Stimulated activated memory B cell treated with anti-CD40 and anti-IgM and Interleukin-4, amounts not matched to agents 10 μg/mL and 1 μg/mL and 100 μg/mL, for 72 hours (primary cell): ENCODE results near the gene CLCN2.
A peak's percentile ranks its signal among the peaks of the same experiment; 100 is the strongest.

ENCODE experiments used
- ATAC-seq: fragments of 150-1000 bp; cut with Tn5 transposase; 2 replicates; pipeline ENCODE4 v1.10.0; 2021
- H3K27ac Mint-ChIP-seq: one replicate; pipeline ENCODE4 v1.8.0; 2022; ENCODE audit warnings: mild to moderate bottlenecking, mixed read lengths
- H3K27me3 Mint-ChIP-seq: one replicate; pipeline ENCODE4 v1.8.0; 2022; ENCODE audit warnings: mixed read lengths
- H3K36me3 Mint-ChIP-seq: one replicate; pipeline ENCODE4 v1.8.0; 2022; ENCODE audit warnings: mixed read lengths
- H3K4me1 Mint-ChIP-seq: one replicate; pipeline ENCODE4 v1.8.0; 2022; ENCODE audit warnings: mixed read lengths
- H3K4me3 Mint-ChIP-seq: one replicate; pipeline ENCODE4 v1.8.0; 2022; ENCODE audit warnings: mild to moderate bottlenecking, moderate library complexity, mixed read lengths
- H3K9me3 Mint-ChIP-seq: one replicate; pipeline ENCODE4 v1.8.0; 2022; ENCODE audit warnings: mixed read lengths

Gene CLCN2

DNA sequence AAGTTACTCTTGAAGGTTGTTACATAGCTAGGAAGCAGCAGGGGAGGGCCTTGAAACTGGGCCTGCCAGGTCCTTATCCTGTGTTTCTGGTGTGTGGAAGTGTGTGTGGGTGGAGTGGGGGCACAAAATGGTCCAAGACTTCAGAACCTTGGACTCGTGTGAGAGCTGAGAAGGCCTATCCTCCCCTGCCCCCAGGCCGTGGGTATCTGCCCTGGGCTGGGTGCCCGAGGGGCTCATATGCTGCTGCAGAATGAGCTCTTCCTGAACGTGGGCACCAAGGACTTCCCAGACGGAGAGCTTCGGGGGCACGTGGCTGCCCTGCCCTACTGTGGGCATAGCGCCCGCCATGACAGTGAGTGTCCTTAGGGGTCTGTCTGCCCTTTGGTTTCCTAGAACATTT, 22.9 kb upstream of the CLCN2 start:
- Mint-ChIP-seq H3K27ac (no peak overlapping the region), H3K36me3 (no peaks in the 10 kb centered on the region), H3K9me3 (no peaks in the 10 kb centered on the region), H3K27me3 (peaks cover 91% of the 10 kb centered on the region), H3K4me3 (no peak overlapping the region), H3K4me1 (peaks cover 14% of the 10 kb centered on the region)
- ATAC-seq = no peak

DNA sequence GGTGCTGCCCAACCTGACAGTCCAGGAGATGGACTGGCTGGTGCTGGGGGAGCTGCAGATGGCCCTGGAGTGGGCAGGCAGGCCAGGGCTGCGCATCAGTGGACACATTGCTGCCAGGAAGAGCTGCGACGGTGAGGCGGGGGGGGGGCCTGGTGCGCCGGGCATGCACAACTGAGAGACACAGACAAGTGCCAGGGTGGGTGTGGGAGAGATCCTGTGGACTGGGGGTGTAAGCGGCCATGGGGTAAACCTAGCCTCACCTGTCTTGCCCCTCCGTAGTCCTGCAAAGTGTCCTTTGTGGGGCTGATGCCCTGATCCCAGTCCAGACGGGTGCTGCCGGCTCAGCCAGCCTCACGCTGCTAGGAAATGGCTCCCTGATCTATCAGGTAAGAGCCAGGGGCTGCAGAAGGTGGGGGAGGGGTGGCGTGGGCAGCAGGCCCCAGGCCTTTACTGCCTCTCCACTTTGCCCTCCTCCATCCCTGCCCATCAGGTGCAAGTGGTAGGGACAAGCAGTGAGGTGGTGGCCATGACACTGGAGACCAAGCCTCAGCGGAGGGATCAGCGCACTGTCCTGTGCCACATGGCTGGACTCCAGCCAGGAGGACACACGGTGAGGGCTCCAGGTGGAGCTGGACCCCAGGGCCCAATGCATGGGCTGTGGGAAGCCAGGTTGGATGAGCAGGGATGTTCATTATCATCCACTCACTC, 21.8 kb upstream of the CLCN2 start:
- Mint-ChIP-seq H3K36me3 (no peaks in the 10 kb centered on the region), H3K27me3 (peaks cover 91% of the 10 kb centered on the region), H3K4me1 (peaks cover 14% of the 10 kb centered on the region), H3K9me3 (no peaks in the 10 kb centered on the region), H3K4me3 (no peak overlapping the region), H3K27ac (no peak overlapping the region)
- ATAC-seq = no peak

DNA sequence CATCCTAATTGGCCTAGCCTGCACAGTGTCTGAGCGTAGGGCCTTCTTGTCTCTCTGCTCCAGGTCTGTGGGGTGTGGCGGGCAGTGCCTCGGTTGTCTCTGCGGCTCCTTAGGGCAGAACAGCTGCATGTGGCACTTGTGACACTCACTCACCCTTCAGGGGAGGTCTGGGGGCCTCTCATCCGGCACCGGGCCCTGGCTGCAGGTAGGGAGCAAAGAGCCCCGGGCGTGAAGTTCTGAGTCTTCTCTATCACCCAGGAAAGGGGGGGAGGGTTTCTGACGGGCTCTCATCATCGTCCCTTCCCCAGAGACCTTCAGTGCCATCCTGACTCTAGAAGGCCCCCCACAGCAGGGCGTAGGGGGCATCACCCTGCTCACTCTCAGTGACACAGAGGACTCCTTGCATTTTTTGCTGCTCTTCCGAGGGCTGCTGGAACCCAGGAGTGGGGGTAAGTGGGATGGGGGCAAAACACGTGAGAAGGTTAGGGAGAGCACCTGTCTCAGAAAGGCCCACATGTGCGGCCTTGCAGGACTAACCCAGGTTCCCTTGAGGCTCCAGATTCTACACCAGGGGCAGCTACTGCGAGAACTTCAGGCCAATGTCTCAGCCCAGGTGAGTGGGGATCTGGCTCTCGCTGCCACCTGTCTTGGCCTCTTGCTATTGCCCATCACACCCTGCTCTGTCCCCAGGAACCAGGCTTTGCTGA, 21.1 kb upstream of the CLCN2 start:
- no peaks in the 10 kb centered on the region for H3K9me3 Mint-ChIP-seq
- peaks cover 14% of the 10 kb centered on the region for H3K4me1 Mint-ChIP-seq
- peaks cover 91% of the 10 kb centered on the region for H3K27me3 Mint-ChIP-seq
- H3K36me3 Mint-ChIP-seq = no peaks in the 10 kb centered on the region
- no peak for ATAC-seq
- no peak overlapping the region for H3K27ac Mint-ChIP-seq
- no peak overlapping the region for H3K4me3 Mint-ChIP-seq

DNA sequence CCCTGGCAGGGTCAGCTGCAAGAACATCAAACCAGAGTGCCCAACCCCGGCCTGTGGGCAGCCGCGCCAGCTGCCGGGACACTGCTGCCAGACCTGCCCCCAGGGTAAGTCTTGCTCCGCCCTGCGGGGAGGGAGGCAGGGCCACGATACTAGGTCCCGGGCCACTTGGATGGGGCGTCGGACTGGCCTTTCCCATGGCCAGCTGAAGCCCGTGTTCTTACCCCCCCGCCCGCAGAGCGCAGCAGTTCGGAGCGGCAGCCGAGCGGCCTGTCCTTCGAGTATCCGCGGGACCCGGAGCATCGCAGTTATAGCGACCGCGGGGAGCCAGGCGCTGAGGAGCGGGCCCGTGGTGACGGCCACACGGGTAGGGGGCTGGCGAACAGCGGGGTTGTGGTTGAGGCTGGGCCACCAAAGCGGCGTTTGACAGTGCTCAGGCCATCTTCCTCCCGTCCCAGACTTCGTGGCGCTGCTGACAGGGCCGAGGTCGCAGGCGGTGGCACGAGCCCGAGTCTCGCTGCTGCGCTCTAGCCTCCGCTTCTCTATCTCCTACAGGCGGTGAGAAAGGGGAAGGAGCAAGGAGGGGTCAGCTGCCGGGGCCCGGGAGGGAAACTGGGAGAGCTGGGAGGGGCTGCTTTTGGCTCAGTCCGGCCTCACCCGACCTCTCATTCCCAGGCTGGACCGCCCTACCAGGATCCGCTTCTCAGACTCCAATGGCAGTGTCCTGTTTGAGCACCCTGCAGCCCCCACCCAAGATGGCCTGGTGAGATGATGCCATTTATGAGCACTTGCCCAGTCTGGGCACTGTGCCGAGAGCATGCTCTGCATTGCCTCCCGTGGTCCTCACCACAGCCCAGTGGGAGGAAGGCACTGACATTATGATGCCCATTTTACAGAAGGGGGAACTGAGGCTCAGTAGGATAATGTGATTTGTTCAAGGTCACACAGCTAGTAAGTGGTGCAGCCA, 20.1 kb upstream of the CLCN2 start:
- H3K4me1 Mint-ChIP-seq = peaks cover 14% of the 10 kb centered on the region

DNA sequence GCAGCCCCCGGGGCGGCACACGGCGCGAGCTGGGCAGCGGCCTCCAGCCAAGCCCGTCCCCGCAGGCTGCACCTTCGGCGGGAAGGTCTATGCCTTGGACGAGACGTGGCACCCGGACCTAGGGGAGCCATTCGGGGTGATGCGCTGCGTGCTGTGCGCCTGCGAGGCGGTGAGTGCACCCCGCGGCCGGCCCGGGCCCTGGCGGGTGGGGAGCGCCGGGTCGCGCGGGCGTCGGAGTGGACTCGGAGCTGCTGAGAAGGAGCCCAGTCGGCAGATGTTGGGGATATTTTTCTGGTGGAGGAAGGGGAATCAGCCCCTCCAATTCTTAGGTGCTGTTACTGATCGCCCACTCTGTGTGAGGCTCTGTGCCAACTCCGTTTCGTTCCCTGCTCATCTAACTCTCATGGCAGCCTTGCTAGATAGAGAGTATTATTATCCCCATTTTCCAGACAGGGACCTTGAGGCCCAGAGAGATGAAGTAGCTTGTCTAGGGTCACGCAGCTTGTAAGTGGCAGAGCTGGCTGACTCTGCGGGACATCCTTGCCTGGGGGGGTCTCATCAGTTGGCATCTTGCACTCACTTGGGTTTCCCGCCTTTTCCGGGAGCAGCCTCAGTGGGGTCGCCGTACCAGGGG, 19.3 kb upstream of the CLCN2 start:
- Mint-ChIP-seq H3K27ac (no peak overlapping the region), H3K27me3 (peaks cover 91% of the 10 kb centered on the region), H3K9me3 (no peaks in the 10 kb centered on the region), H3K4me3 (peak overlapping the region; percentile 46), H3K36me3 (no peaks in the 10 kb centered on the region), H3K4me1 (peaks cover 14% of the 10 kb centered on the region)
- ATAC-seq = peak; percentile 21

More for the DNA sequence above, 20.1 kb upstream of the CLCN2 start:
- no peak for ATAC-seq
- H3K36me3 Mint-ChIP-seq = no peaks in the 10 kb centered on the region
- H3K4me3 Mint-ChIP-seq = peak overlapping the region; percentile 46
- H3K27me3 Mint-ChIP-seq = peaks cover 91% of the 10 kb centered on the region
- H3K9me3 Mint-ChIP-seq = no peaks in the 10 kb centered on the region
- H3K27ac Mint-ChIP-seq = no peak overlapping the region

DNA sequence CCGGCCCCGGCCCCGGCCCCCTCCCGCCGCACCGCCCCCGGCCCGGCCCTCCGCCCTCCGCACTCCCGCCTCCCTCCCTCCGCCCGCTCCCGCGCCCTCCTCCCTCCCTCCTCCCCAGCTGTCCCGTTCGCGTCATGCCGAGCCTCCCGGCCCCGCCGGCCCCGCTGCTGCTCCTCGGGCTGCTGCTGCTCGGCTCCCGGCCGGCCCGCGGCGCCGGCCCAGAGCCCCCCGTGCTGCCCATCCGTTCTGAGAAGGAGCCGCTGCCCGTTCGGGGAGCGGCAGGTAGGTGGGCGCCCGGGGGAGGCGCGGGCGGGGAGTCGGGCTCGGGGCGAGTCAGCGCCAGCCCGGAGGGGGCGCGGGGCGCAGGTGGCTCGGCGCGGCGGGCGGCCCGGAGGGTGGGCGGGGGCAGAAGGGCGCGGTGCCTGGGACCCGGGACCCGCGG, 18.8 kb upstream of the CLCN2 start:
- no peaks in the 10 kb centered on the region for H3K36me3 Mint-ChIP-seq

DNA sequence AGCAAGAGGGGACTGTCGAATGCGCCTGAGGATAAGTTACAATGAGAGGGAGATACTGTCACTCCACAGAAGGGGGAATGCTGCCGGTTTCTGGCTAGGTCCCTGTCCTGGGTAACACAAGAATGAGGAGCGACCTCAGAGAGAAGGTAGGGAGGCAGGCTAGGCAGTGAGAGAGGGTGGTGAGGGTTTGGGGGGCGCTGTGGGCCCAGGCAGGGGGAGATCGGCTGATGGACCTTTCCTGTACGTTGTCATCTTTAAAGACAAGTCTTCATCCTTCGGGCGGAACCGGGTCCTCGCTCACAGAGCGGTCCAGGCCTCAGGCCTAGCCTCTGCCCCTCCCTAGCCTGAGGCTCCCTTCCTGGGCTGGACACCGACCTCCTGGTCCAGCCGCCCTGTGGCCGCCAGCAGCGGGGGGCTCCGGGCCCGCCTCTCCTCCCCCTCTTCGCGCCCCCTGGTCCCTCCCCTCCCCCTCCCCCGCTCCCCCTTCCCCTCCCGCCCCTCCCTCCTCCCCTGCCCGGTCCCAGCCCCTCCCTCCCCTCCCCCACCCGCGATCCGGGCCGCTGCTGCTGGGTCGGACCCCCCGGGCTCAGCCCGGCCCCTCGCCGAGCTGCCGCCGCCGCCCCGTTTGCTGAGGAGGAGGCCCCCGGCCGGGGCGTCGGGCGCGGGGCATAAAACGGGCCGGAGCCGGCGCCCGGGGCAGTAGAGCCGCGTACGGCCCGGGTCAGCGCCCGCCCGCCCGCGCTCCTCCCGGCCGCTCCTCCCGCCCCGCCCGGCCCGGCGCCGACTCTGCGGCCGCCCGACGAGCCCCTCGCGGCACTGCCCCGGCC, 18.2 kb upstream of the CLCN2 start, which contains the start of gene CHRD:
TSS of gene CHRD (plus strand) at position 697 of the 827 bp plus-strand sequence. CDS start 265 bp downstream, outside the sequence.
- ATAC-seq = peak; percentile 27
- Mint-ChIP-seq H3K27me3 (peaks cover 87% of the 10 kb centered on the region), H3K4me3 (peak within 1 kb of the TSS; percentile 46), H3K36me3 (no peaks in the 10 kb centered on the region), H3K27ac (no peak within 1 kb of the TSS), H3K4me1 (peaks cover 14% of the 10 kb centered on the region), H3K9me3 (no peaks in the 10 kb centered on the region)

More for the DNA sequence above, 18.8 kb upstream of the CLCN2 start:
- H3K9me3 Mint-ChIP-seq = no peaks in the 10 kb centered on the region
- no peak overlapping the region for H3K4me3 Mint-ChIP-seq
- peaks cover 91% of the 10 kb centered on the region for H3K27me3 Mint-ChIP-seq
- H3K27ac Mint-ChIP-seq = no peak overlapping the region
- peaks cover 14% of the 10 kb centered on the region for H3K4me1 Mint-ChIP-seq
- peak; percentile 26 for ATAC-seq

DNA sequence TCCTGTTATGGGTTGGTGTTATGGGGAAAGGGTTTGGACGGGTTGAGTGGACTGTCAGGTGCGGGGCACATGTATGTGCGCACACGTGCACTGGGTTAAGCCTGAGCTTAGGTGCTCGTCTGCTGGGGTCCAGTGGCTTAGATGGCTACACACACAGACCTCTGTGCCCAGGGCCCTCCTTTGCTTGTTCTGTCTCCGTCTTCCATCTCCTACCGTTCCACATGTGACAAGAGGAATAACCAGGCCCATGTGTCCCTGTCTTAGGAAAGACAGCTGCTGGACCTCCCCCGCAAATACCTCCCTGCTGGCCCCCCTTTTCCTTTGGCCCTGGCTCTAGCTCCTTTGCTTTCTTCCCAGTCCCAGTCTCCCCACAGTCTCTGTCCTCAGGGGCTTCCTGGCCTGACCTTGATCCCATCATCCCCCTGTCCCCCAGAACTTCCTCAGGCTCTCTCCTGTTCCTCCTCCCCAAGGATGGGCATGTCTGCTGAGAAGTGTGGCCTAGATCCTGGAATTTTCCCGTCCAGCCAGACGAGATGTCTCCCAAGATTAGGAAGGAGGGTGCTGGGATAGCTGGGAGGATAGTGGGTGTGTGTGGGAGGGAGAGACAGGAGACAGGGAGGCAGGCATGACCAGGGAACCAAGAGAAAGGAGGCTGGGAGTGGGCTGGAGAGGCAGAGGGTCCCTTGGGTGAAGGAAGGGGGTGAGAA, 17.4 kb upstream of the CLCN2 start:
- Mint-ChIP-seq H3K4me1 (peaks cover 14% of the 10 kb centered on the region), H3K27me3 (peaks cover 80% of the 10 kb centered on the region), H3K36me3 (no peaks in the 10 kb centered on the region), H3K9me3 (no peaks in the 10 kb centered on the region), H3K27ac (no peak overlapping the region), H3K4me3 (peak overlapping the region; percentile 42)
- no peak for ATAC-seq

DNA sequence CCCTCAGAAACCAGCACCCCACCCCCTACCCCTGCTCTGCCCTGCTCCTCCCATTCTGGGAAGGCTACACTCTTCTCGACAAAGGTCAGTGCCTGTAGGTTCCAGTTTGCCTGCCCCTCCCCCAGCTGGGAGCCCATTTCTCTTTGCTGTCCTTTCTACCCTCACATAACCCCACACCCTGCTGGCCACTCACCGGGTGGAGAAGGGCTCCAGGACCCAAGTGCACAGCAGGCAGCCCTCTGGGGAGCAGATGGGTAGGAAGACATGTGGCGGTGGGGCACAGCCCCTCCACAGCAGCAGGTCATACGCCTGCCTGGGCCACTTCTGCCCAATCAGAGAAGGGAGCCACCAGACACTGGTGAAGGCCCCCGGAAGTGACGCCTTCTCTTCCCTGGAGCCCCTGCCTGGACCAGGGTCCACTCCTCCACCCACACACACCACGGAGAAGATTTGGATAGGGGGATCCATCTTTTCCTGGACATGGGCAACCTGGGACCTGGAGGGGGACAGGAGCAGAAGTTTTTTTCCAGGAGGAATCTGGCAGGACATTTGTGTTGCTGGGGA, 16.6 kb upstream of the CLCN2 start, which contains the start of gene THPO:
TSS of gene THPO (minus strand) at position 326 of the 564 bp plus-strand sequence. CDS start 1,948 bp downstream, outside the sequence.
- Mint-ChIP-seq H3K27me3 (peaks cover 71% of the 10 kb centered on the region), H3K4me1 (peaks cover 14% of the 10 kb centered on the region), H3K4me3 (peak within 1 kb of the TSS; percentile 42), H3K9me3 (no peaks in the 10 kb centered on the region), H3K27ac (no peak within 1 kb of the TSS), H3K36me3 (no peaks in the 10 kb centered on the region)
- no peak for ATAC-seq

DNA sequence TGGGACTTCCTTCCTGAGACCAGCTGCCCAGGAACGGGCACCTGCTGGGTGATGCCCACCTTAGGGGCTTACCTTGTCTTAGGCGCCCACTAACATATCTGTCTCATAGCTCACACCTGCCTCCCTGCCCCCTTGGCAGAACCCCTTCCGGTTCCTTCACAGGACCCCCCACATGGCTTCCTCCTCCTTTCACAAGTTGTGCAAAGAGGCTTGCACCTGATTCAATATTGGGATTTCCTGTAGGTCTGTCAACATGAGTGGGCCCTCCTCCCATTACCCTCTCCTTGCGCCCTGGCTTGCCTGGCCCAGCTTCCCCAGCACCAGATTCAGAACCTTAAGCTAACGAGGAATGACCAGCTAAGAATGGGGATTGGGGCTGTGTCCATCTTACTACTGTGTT, 16.0 kb upstream of the CLCN2 start:
- Mint-ChIP-seq H3K27me3 (peaks cover 65% of the 10 kb centered on the region), H3K4me3 (no peak overlapping the region), H3K4me1 (peaks cover 14% of the 10 kb centered on the region), H3K36me3 (no peaks in the 10 kb centered on the region), H3K9me3 (no peaks in the 10 kb centered on the region), H3K27ac (no peak overlapping the region)
- no peak for ATAC-seq

DNA sequence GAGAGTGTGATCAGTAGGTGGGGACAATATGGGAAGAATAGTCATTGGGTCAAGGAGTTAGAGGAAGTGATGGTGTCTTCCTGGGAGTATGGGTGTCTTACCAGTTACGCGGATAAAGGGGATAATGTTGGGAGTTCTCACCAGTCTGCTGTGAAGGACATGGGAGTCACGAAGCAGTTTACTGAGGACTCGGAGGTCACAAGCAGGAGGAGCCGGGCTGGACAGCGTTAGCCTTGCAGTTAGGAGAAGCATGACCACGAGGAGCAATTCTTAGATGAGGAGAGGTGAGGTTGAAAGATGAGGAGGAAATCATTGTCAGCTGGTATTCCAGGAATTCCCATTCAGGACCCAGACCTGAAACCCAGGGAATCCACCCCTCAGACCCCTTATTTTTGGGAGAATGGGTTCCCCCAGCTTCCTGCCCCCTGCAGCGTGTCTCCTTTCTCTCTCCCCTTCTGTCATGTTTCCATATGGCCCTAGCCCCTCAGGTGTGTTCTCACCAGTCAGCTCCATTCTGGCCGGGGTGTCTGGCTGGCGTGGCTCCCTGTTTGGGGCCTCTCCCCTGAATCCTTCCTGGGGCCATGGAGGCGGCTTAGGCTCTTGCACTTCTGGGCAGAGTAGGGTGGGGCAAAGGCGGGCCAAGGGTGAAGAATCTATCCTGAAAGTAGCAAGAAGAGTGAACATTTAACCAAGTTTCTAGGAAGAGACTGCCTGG, 14.5 kb upstream of the CLCN2 start:
- Mint-ChIP-seq H3K4me1 (peaks cover 4% of the 10 kb centered on the region), H3K36me3 (no peaks in the 10 kb centered on the region), H3K27me3 (peaks cover 51% of the 10 kb centered on the region), H3K9me3 (no peaks in the 10 kb centered on the region), H3K4me3 (no peak overlapping the region), H3K27ac (no peak overlapping the region)
- ATAC-seq = no peak

DNA sequence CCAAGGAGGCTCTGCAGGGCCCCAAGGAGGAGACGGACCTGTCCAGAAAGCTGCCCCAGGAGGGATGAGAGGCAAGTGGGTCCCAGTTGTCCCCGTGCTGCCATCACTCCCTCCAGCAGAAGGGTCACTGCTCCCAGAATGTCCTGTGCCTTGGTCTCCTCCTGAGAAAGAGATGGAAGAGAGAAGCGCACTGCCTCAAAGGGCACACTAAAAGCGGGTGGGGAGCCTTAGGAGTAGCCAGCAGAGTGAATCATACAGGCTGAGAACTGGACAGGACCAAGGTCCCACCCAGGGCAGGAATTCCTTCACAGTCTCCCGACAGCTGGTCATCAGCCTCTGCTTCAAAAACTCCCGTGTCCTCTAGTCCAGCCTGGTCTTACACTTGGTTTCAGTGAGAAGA, 12.0 kb upstream of the CLCN2 start:
- no peak for ATAC-seq
- Mint-ChIP-seq H3K9me3 (no peaks in the 10 kb centered on the region), H3K36me3 (peaks cover 7% of the 10 kb centered on the region), H3K27ac (no peak overlapping the region), H3K27me3 (peaks cover 35% of the 10 kb centered on the region), H3K4me1 (no peaks in the 10 kb centered on the region), H3K4me3 (no peak overlapping the region)

DNA sequence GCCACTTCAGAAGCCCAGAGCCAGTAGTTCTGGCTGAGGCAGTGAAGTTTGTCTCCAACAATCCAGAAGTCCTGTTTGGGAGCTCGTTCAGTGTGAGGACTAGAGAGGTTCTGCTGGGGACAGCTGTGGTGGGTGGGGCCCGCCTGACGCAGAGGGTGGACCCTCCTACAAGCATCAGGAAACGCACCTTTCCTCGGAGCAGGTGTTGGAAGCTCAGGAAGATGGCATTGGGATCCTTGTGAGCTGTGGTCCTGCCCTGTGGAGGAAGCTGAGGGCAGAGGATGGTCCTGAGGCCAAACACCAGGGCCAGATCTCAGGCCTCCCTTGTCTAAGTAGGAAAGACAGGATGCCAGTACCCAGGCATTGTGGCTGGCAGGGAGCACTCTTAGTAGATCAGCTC, 11.5 kb upstream of the CLCN2 start:
- H3K4me3 Mint-ChIP-seq = no peak overlapping the region
- H3K9me3 Mint-ChIP-seq = no peaks in the 10 kb centered on the region
- H3K4me1 Mint-ChIP-seq = no peaks in the 10 kb centered on the region
- no peak overlapping the region for H3K27ac Mint-ChIP-seq
- ATAC-seq = no peak
- peaks cover 29% of the 10 kb centered on the region for H3K27me3 Mint-ChIP-seq
- peaks cover 11% of the 10 kb centered on the region for H3K36me3 Mint-ChIP-seq
